Activated CD8-positive, alpha-beta memory T cell treated with anti-CD3 and anti-CD28 coated beads for 1 hour (primary cell): ENCODE data around the gene KBTBD4.

Source experiments
- DNase-seq, 2 donors: peaks; one replicate each; pipeline ENCODE4 v3.0.0-alpha.2; 2020; ENCODE audit warnings: low read depth in 1 of 2; ENCODE audit errors: extremely low read depth in 1 of 2

The KBTBD4 gene

DNA sequence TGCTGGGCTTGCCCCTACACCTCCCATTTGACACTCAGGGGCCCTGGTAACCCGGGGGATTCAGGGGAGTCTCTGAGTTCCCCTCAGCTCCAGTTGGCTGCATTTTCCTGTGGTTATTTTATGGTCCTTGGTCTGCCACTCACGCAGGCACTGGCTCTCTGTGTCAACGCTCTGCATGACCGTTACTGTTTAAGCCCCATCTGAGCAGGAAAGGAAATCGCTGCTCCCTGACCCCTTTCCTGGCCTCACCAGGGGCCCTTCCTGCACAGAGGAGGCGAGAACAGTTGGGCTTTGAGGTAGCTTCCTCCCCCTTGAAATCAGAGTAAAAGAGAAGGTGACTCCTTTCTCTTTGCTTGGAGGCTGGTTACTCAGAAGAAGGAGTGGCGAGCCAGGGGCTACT is 13.0 kb upstream of the KBTBD4 start:
- DNase-seq, result no peak

DNA sequence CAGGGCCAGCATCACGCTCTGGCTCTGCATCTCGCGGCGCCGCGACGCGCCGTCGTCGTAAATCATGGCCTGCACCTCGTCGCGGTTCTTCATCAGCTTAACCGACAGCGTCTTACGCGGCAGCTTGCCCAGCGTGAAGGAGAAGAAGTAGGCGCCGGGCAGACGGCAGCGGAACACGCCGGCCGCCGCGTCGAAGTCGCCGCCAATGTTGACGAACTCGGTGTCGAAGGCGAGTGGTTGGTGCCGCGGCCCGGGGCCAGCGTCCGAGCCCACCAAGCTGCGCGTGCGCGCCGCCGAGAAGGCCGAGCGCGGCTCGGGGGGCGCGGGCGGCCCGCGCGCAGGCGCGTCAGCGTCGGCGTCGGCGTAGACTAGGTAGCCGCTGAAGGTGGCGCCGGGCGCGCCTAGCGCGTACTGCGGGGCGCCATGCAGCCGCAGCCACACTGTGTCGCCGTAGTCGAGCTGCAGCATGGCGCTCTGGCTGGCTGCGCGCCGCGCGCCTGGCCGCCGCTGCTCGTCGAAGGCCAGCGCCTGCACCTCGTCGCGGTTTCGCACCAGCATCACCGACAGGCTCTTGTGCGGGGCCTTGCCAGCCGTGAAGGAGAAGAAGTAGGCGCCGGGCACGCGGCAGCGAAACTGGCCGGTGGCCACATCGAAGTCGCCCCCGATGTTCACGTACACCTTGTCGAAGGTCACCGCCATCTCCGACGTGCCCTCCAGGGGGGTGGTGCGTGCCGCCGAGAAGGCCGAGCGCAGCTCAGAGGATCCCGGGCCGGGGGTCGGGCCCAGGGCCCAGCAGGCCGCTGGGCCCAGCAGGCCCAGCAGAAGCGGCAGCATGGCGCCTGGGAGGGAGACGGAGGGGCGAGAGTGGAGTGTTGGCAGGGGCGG is 11.4 kb upstream of the KBTBD4 start:
- DNase-seq, result no peak

GRCh38 chr11:47589584-47589976 is 10.8 kb upstream of the KBTBD4 start:
- no peak for DNase-seq

GRCh38 chr11:47589118-47589517 is 10.3 kb upstream of the KBTBD4 start:
- DNase-seq, result no peak

DNA sequence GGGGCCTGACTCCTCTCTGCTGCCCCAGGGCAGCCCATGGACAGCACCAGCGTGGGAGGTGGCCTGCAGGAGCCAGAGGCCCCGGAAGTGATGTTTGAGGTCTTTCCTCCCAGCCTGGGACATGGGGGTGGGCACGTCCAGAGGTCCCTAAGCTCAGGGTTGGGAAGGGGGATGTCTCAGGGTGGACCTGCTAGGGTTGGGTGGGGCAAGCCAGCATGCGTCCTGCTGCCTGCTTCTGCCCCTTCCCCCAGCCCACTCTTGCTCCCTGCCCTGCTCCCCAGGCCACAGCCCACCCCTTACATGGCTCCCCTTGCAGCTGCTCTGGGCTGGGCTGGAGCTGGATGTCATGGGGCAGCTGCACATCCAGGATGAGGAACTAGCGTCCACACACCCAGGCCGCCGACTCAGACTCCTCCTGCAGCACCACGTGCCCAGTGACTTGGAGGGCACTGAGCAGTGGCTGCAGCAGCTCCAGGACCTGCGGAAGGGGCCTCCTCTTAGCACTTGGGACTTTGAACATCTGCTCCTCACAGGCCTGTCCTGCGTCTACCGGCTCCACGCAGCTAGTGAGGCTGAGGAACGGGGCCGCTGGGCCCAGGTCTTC is 9.1 kb upstream of the KBTBD4 start:
- DNase-seq, result no peak

GRCh38 chr11:47587039-47587716 is 8.4 kb upstream of the KBTBD4 start:
- no peak for DNase-seq

DNA sequence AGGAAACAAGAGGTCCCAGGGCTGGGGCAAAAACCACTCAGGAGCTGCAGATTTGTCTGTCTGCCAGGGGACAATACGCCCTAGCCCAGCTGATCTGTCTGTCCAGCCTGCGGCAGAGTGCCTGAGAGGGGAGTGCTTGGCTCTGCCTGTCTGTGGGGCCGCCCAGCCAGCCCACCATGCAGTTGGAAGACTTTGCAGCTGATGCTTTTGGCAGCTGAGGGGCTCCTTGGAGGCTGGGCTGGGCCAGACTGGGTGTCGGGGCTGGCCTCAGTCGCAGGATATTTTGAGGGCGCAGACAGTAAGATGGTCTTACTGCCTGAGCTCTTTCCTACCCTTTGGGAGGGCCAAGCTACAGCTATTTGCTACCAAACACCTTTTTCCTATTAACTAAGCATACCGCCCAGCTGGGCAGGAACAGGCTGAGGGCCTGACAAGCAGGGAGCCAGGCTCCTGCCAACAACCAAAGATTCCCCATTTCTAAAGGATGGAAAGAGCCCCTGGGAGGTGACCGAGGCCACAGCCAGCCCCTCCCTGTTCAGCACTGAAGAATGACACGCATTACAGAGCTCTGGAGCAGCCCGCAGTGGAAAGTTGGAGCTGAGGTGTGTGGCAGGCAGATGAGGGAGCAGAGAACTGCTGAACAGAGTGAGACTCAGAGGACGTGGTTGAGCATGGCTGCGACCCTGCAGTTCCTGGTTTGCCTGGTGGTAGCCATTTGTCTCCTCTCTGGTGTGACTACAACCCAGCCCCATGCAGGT is 7.5 kb upstream of the KBTBD4 start, which contains the start of gene FAM180B:
TSS of gene FAM180B (plus strand) at position 581 of the 758 bp plus-strand sequence. CDS start at position 672, 91 bp downstream.
- DNase-seq, result no peak

DNA sequence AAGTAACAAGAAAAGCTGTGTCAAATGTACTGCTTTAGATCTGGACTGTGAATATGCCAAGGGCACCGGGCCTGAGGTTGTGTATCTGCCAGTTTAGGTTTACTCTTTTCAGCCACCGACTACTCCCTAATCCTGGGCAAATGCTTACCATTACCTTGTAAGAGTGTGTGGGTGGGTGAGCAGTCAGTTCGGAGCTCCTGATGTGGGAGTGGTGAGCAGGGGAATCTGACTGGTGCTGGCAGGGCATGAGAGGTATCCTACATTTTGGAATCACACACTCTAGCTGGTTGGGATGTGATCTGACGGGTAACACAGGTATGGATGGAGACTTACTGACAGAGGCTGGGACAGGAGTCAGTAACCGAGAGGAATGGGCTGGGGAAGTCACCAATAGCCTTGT is 5.1 kb upstream of the KBTBD4 start:
- no peak for DNase-seq

GRCh38 chr11:47577460-47578041 is 1.2 kb downstream of the KBTBD4 start:
- no peak for DNase-seq

- no peak for DNase-seq
Measured at GRCh38 chr11:47573321-47573720, 5.4 kb downstream of the KBTBD4 start.

DNA sequence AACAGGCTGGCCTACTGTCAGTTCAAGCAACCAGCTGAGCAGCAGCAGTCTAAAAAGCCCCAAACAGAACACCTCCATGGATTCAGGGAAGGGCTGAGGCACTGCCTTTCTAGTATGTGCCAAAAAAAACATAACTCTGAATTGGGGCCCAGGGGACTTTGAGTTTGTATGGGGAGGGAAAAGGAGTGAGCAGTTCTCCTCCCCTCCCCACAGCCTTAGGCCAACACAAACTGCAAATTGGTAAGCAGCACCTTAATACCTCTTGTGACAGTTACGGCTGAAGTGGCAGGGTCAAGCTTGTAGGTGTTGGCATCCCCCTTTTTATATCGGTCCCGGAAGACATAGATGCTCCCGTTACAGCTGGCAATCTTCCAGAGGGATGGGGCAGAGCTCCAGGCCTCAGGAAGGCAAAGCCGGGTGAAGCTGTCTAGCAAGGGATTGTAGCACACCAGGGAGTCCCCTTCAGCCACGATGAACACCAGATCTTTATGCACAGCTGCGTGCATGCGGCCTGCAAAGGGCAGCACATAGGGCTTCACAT is 6.0 kb downstream of the KBTBD4 start:
- DNase-seq, result no peak

- DNase-seq, result no peak
Measured at GRCh38 chr11:47571895-47572294, 6.9 kb downstream of the KBTBD4 start.

GRCh38 chr11:47571357-47571729 is 7.4 kb downstream of the KBTBD4 start:
- no peak for DNase-seq

DNA sequence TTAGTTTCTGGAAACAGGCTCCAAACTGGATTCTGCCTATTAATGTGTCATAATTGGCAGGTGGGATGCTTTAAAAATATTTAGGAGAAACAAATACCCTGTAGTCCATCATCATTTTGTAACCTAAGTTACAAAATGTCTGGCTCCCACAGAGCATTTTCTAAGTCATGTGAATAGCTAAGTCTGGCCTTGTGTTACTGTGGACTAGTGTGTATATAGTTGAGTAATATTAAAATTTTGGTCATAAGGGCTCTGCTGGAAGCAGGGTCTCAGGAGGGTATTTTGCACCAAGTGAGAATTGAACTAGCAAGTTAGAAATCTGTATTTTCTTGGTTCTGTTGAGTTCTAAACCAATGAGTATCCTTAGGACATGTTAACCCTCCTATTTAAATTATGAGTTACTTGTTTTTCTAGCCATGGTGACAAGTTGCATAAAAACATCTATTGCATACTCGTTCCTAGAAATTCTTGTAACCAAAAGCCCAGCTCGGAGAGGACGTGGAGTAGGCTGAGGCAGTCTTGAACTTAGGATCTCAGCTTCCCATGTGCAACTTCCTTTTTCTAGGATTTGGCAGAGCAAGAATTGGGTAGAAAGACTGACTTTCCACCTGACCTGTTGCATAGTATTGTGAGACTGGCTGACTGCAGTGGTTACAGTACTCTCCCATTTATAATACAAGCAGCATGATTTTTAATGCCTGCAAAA is 8.0 kb downstream of the KBTBD4 start:
- DNase-seq, result no peak

- DNase-seq, result no peak
Measured at GRCh38 chr11:47569646-47570045, 9.1 kb downstream of the KBTBD4 start.

GRCh38 chr11:47566149-47566698 is 12.5 kb downstream of the KBTBD4 start:
- DNase-seq, result no peak

- peak in 1 of 2 donors; percentile 54 for DNase-seq
Measured at GRCh38 chr11:47565340-47566148, 13.2 kb downstream of the KBTBD4 start, which contains the start of gene PTPMT1. Gene PTPMT1 (plus strand): TSS chr11:47565599. CDS start chr11:47565623, 24 bp downstream.

DNA sequence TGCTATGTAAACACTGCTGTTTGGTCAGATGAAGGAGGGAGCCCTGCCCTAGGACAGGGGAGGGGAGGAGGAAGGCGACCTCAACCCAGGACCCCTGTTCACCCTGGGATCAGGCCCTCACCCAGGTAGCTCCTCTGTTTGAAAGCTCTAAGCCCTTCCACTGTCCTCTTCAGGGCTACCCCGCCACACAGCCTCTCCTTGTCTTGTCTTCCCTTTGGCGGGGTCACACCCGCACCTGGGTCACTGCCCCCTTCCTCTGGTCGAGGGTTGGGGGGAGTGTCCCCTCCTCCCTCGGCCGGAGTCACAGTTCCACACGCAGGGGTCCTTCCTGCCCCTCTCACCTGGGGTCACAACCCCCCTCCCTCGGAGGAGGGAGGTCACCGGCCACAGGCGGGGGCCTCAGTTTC is 13.8 kb downstream of the KBTBD4 start:
- DNase-seq, result no peak
